ENCODE results near the gene AMN. TPM values are rescaled to one million over a fixed set of nuclear protein-coding genes. Genes with fewer than 3 reads are reported as not detected.

AMN gene
- total RNA-seq, 1 experiment from 2014 or later: not detected

DNA sequence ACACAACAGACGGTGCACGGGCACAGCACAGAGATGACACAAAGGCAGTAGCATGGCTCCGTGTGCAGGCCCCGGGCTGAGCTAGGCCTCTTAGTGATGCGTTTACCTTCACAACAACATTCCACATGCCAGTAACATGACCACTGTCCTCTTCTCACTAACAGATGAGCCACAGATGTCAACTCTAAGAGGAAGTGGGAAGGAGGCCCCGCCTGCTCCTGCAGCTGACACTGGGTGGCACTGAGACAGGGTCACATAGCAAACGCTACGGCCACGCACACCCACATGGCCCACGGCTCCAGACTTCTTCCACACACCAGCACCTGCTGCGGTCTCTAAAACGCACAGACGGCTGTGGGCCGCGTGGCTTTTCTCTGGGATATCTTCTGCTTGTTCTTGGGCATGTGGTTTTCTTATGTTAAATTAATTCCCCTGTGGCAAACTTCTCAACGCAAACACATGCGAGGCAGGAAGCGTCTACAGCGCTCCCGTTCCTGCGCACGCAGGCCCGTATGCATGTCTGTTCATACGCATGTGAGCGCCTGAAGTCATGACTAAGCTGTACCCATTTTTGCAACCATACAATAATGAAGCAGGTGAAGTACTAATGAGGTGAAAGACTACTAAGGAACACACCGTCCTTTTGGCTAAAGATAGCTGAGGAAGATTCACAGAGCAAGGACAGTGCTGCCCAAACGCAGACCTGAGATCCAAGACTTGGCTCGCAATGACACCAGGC is 26.8 kb downstream of the AMN start:
- Mint-ChIP-seq H3K27ac (ENCODE audit: low read depth, unreplicated experiment) (no peak overlapping the region), H3K36me3 (ENCODE audit: insufficient read depth, unreplicated experiment) (peaks cover 88% of the 10 kb centered on the region), H3K4me3 (ENCODE audit: unreplicated experiment) (no peak overlapping the region), H3K4me1 (ENCODE audit: insufficient read depth, unreplicated experiment) (no peaks in the 10 kb centered on the region), H3K9me3 (ENCODE audit: unreplicated experiment) (no peaks in the 10 kb centered on the region), H3K27me3 (ENCODE audit: insufficient read depth, unreplicated experiment) (no peaks in the 10 kb centered on the region)
- POLR2A ChIA-PET: interaction anchor here (0.6 to 0.8 kb wide), 2 partner anchors 8 to 11 kb away, joined by 3 to 4 read pairs; no protein-coding TSS in a partner anchor
- DNase-seq (ENCODE audit: unreplicated experiment): no peak
- BruUV-seq (replicated peaks): no TSS peak
- CTCF ChIA-PET: no interaction called here
- intact Hi-C loops (cut with micrococcal nuclease): no loop called here
- no peak for TF ChIP-seq CTCF (IDR thresholded peaks at IDR 0.05; ENCODE audit: unreplicated experiment)

GRCh38 chr14:102949801-102950451 is 27.5 kb downstream of the AMN start:
- BruUV-seq (replicated peaks): no TSS peak

DNA sequence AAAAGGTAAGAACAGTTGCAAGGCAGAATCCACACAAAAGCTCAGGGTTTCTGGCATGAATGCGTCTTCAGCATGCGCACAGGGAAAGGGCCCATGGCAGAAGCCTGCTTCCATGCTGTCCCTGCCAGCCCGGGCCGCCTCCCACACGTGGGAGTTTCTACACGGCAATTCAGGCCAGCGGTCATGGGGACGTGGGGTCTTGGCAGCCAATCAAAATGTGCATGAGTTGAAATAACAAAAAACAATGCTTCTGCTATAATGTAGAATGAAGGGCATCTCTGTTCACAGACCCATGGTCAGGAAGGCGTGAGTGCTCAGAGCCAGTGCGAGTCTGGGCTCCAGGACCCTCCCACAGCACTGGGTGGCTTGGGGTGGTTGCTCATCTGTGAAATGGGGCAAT is 28.6 kb downstream of the AMN start:
- Mint-ChIP-seq H3K27me3 (ENCODE audit: insufficient read depth, unreplicated experiment) (no peaks in the 10 kb centered on the region), H3K4me1 (ENCODE audit: insufficient read depth, unreplicated experiment) (no peaks in the 10 kb centered on the region), H3K27ac (ENCODE audit: low read depth, unreplicated experiment) (no peak overlapping the region), H3K9me3 (ENCODE audit: unreplicated experiment) (no peaks in the 10 kb centered on the region), H3K4me3 (ENCODE audit: unreplicated experiment) (no peak overlapping the region), H3K36me3 (ENCODE audit: insufficient read depth, unreplicated experiment) (peaks cover 83% of the 10 kb centered on the region)
- BruUV-seq (replicated peaks): no TSS peak
- intact Hi-C loops (cut with micrococcal nuclease): no loop called here
- POLR2A ChIA-PET: no interaction called here
- no peak for TF ChIP-seq CTCF (IDR thresholded peaks at IDR 0.05; ENCODE audit: unreplicated experiment)
- DNase-seq (ENCODE audit: unreplicated experiment): no peak
- CTCF ChIA-PET: no interaction called here

More at GRCh38 chr14:102949801-102950451, 27.5 kb downstream of the AMN start:
- H3K27ac Mint-ChIP-seq (ENCODE audit: low read depth, unreplicated experiment): no peak overlapping the region
- H3K4me3 Mint-ChIP-seq (ENCODE audit: unreplicated experiment): no peak overlapping the region
- no peaks in the 10 kb centered on the region for H3K9me3 Mint-ChIP-seq (ENCODE audit: unreplicated experiment)
- TF ChIP-seq CTCF (IDR thresholded peaks at IDR 0.05; ENCODE audit: unreplicated experiment): no peak
- intact Hi-C loops (cut with micrococcal nuclease): no loop called here
- ChIA-PET CTCF (interaction anchor here (0.6 kb wide), 1 partner anchor 256 kb away, joined by 4 read pairs; no protein-coding TSS in a partner anchor), POLR2A (interaction anchor here (0.8 kb wide), 1 partner anchor 8 kb away, joined by 3 read pairs; no protein-coding TSS in a partner anchor)
- DNase-seq (ENCODE audit: unreplicated experiment): no peak
- peaks cover 85% of the 10 kb centered on the region for H3K36me3 Mint-ChIP-seq (ENCODE audit: insufficient read depth, unreplicated experiment)
- no peaks in the 10 kb centered on the region for H3K4me1 Mint-ChIP-seq (ENCODE audit: insufficient read depth, unreplicated experiment)
- H3K27me3 Mint-ChIP-seq (ENCODE audit: insufficient read depth, unreplicated experiment): no peaks in the 10 kb centered on the region

- Mint-ChIP-seq H3K4me3 (ENCODE audit: unreplicated experiment) (no peak overlapping the region), H3K27me3 (ENCODE audit: insufficient read depth, unreplicated experiment) (no peaks in the 10 kb centered on the region), H3K36me3 (ENCODE audit: insufficient read depth, unreplicated experiment) (peaks cover 83% of the 10 kb centered on the region), H3K27ac (ENCODE audit: low read depth, unreplicated experiment) (no peak overlapping the region), H3K4me1 (ENCODE audit: insufficient read depth, unreplicated experiment) (no peaks in the 10 kb centered on the region), H3K9me3 (ENCODE audit: unreplicated experiment) (no peaks in the 10 kb centered on the region)
- ChIA-PET CTCF (no interaction called here), POLR2A (no interaction called here)
- intact Hi-C loops (cut with micrococcal nuclease): no loop called here
- no TSS peak for BruUV-seq (replicated peaks)
- DNase-seq (ENCODE audit: unreplicated experiment): no peak
- no peak for TF ChIP-seq CTCF (IDR thresholded peaks at IDR 0.05; ENCODE audit: unreplicated experiment)
Observed at GRCh38 chr14:102951799-102952198, 29.3 kb downstream of the AMN start.

Measured in MCF 10A (cell line).